A549 treated with CORT108297 at 1 μM for 4 hours (cell line): ENCODE measurements around the gene IER5. TPM values are rescaled to one million over a fixed set of nuclear protein-coding genes. Genes with fewer than 3 reads are reported as not detected.

ENCODE experiments used
- total RNA-seq: library from RNA; stranded (reverse); fragments of 200-300 nt; extraction: Qiagen RNA extraction; gene quantifications from 5 replicates; pipeline ENCODE4 v1.2.3, GENCODE V29; 2022

The IER5 gene
- total RNA-seq = 32.3 to 55.8 TPM (median 48.6 TPM) in 5 replicates

DNA sequence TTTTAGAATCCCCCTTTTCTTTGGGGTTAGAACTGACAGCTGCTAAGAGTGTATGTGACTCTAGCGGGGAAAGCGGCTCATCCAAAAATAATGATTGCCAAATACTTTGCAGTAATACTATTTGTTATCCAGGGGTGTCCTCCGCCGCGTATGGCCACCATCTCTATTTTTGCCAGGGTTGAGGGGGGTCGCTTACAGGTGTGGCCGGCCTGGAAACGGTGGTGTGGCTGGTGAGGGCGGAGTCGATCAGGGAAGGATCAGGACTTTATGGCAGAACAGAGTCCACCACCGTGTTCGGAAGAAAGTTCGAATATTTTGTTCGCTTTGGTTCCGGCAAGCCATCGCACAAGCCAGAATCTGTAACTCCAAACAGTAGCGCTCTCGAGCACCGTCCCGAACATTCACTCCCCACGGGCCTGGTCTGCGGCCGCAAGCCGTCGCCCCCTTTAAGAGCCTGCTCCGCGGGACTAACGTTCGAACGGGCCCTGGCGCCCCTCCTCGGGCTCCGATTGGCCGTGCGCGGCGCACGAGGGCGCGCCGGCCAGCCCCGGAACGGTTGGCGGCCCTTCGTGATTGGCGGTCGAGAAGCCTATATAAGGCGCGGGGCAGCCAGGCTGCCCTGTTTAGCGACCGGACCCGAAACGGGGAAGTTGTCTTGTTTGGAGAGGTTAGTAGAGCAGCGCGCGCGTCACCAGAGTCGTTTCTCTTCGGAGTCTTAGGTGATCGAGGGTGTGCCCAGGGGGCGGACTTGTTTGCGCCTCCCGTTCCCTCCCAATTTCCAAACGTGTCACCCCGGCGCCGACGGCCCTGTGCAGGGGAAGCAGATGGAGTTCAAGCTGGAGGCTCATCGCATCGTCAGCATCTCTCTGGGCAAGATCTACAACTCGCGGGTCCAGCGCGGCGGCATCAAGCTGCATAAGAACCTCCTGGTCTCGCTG, at the start of gene IER5:
Gene IER5 (plus strand): TSS at position 622 of the 938 bp plus-strand sequence. CDS start 203 bp downstream, at position 825.

Other genes with a start within 250 kb of the IER5 start
- gene KIAA1614, start 175.8 kb upstream of the IER5 start, total RNA-seq = 0.40 to 1.2 TPM (median 1.0 TPM) in 5 replicates
- gene STX6, start 65.8 kb upstream of the IER5 start, total RNA-seq = 13.5 to 14.5 TPM (median 13.8 TPM) in 5 replicates
- 5.9 to 8.4 TPM (median 7.1 TPM) in 5 replicates for gene MR1, start 54.7 kb upstream of the IER5 start, total RNA-seq